GM18502 (cell line): ENCODE measurements around the gene COL17A1.

Experiments
- ATAC-seq: cut with Tn5 transposase; IDR thresholded peaks from one replicate; pipeline ENCODE4 v1.9.1; 2021; ENCODE audit warnings: mild to moderate bottlenecking; ENCODE audit not compliant: unreplicated experiment, poor library complexity

The COL17A1 gene

GRCh38 chr10:104085801-104086400, at the start of gene COL17A1:
Gene COL17A1, minus strand, starts transcription at chr10:104085880. Its CDS starts 5,207 bp downstream, at chr10:104080673.
- no peak for ATAC-seq

- ATAC-seq = no peak
Observed at GRCh38 chr10:104130041-104130440, 44.4 kb upstream of the COL17A1 start.

- ATAC-seq = no peak
Observed at GRCh38 chr10:104128214-104128613, 42.5 kb upstream of the COL17A1 start.

GRCh38 chr10:104127411-104127810, 41.7 kb upstream of the COL17A1 start:
- ATAC-seq = peak; percentile 66

GRCh38 chr10:104123397-104123796, 37.7 kb upstream of the COL17A1 start:
- no peak for ATAC-seq

- ATAC-seq = no peak
Observed at GRCh38 chr10:104122225-104123107, 36.8 kb upstream of the COL17A1 start.

- peak; percentile 89 for ATAC-seq
Observed at GRCh38 chr10:104121485-104122224, 36.0 kb upstream of the COL17A1 start, which contains the start of gene SFR1. Gene SFR1, plus strand, starts transcription at chr10:104122171. Its CDS starts 13 bp downstream, at chr10:104122184.

- peak; percentile 41 for ATAC-seq
Observed at GRCh38 chr10:104120903-104121484, 35.3 kb upstream of the COL17A1 start.

GRCh38 chr10:104120512-104120902, 34.8 kb upstream of the COL17A1 start:
- no peak for ATAC-seq

GRCh38 chr10:104119996-104120395, 34.3 kb upstream of the COL17A1 start:
- no peak for ATAC-seq

GRCh38 chr10:104117839-104118323, 32.2 kb upstream of the COL17A1 start:
- ATAC-seq = no peak

- no peak for ATAC-seq
Observed at GRCh38 chr10:104113376-104113956, 27.8 kb upstream of the COL17A1 start.

- ATAC-seq = no peak
Observed at GRCh38 chr10:104109908-104110662, 24.4 kb upstream of the COL17A1 start.

GRCh38 chr10:104104926-104105325, 19.2 kb upstream of the COL17A1 start:
- ATAC-seq = no peak

- no peak for ATAC-seq
Observed at GRCh38 chr10:104104418-104104817, 18.7 kb upstream of the COL17A1 start.

GRCh38 chr10:104103956-104104355, 18.3 kb upstream of the COL17A1 start:
- no peak for ATAC-seq

GRCh38 chr10:104101902-104102301, 16.2 kb upstream of the COL17A1 start:
- no peak for ATAC-seq

- no peak for ATAC-seq
Observed at GRCh38 chr10:104100795-104101194, 15.1 kb upstream of the COL17A1 start.

GRCh38 chr10:104099941-104100340, 14.3 kb upstream of the COL17A1 start:
- ATAC-seq = no peak
